Measurements from ENCODE around the gene VTI1A. TPM values are rescaled to one million over a fixed set of nuclear protein-coding genes. Genes with fewer than 3 reads are reported as not detected.

VTI1A gene
- total and polyA plus RNA-seq, 2 of the 13 experiments (the other 11 are each of a cell fraction or from before 2014, with no cell fraction given): 11.7 to 32.7 TPM

GRCh38 chr10:112564337-112564736 lies 117.3 kb downstream of the VTI1A start (continued):
- TF ChIP-seq ZGPAT (CRISPR knock-in tag; IDR thresholded peaks at IDR 0.05) (peak; percentile 43; the same call in 1 of the 2 replicates), ZNF317 (CRISPR knock-in tag; IDR thresholded peaks at IDR 0.05) (no peak), MYNN (CRISPR knock-in tag; IDR thresholded peaks at IDR 0.05; ENCODE audit: low read depth) (no peak), RBM22 (optimal IDR thresholded peaks at IDR 0.05; ENCODE audit: low read length) (no peak), REL (CRISPR knock-in tag; conservative IDR thresholded peaks at IDR 0.05) (no peak), ZNF850 (CRISPR knock-in tag; conservative IDR thresholded peaks at IDR 0.05) (no peak), HOXA7 (CRISPR knock-in tag; IDR thresholded peaks at IDR 0.05) (no peak), MIXL1 (CRISPR knock-in tag; IDR thresholded peaks at IDR 0.05) (peak; percentile 60; the same call in 1 of the 2 replicates), ZNF777 (CRISPR knock-in tag; IDR thresholded peaks at IDR 0.05) (no peak), HOXA9 (CRISPR knock-in tag; IDR thresholded peaks at IDR 0.05; ENCODE audit: borderline replicate concordance) (no peak), STAT6 (CRISPR knock-in tag; IDR thresholded peaks at IDR 0.05; ENCODE audit: borderline replicate concordance) (0 out of 2 replicates have a peak, but pooled peaks have one; percentile 56), MAF1 (CRISPR knock-in tag; IDR thresholded peaks at IDR 0.05; ENCODE audit: borderline replicate concordance) (no peak), ZNF737 (CRISPR knock-in tag; IDR thresholded peaks at IDR 0.05; ENCODE audit: borderline replicate concordance) (no peak), ZBTB37 (CRISPR knock-in tag; IDR thresholded peaks at IDR 0.05) (no peak), ELF4 (CRISPR knock-in tag; IDR thresholded peaks at IDR 0.05; ENCODE audit: borderline replicate concordance) (0 out of 2 replicates have a peak, but pooled peaks have one; percentile 28), HNRNPK (IDR thresholded peaks at IDR 0.05; ENCODE audit: low read depth, low read length, poor library complexity, severe bottlenecking) (no peak), HDAC1 (CRISPR knock-in tag; IDR thresholded peaks at IDR 0.05) (peak; percentile 35; the same call in 1 of the 2 replicates), SMAD9 (CRISPR knock-in tag; IDR thresholded peaks at IDR 0.05) (no peak)
- TF ChIP-seq, protein P1, sequence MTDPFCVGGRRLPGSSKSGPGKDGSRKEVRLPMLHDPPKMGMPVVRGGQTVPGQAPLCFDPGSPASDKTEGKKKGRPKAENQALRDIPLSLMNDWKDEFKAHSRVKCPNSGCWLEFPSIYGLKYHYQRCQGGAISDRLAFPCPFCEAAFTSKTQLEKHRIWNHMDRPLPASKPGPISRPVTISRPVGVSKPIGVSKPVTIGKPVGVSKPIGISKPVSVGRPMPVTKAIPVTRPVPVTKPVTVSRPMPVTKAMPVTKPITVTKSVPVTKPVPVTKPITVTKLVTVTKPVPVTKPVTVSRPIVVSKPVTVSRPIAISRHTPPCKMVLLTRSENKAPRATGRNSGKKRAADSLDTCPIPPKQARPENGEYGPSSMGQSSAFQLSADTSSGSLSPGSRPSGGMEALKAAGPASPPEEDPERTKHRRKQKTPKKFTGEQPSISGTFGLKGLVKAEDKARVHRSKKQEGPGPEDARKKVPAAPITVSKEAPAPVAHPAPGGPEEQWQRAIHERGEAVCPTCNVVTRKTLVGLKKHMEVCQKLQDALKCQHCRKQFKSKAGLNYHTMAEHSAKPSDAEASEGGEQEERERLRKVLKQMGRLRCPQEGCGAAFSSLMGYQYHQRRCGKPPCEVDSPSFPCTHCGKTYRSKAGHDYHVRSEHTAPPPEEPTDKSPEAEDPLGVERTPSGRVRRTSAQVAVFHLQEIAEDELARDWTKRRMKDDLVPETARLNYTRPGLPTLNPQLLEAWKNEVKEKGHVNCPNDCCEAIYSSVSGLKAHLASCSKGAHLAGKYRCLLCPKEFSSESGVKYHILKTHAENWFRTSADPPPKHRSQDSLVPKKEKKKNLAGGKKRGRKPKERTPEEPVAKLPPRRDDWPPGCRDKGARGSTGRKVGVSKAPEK (CRISPR knock-in tag; IDR thresholded peaks at IDR 0.05; ENCODE audit: borderline replicate concordance): no peak

Measured in HepG2 (cell line).